ENCODE results near the gene FPR2.

- TF ChIP-seq CTCF (IDR thresholded peaks at IDR 0.05) (peak; percentile 56 to 69 (median 65)), POLR2AphosphoS5 (IDR thresholded peaks at IDR 0.05) (no peak), POLR2A (IDR thresholded peaks at IDR 0.05) (no peak)
Measured at GRCh38 chr19:51777570-51778462, 16.8 kb downstream of the FPR2 start.
